ENCODE data around the gene HOXA3.

The HOXA3 gene

DNA sequence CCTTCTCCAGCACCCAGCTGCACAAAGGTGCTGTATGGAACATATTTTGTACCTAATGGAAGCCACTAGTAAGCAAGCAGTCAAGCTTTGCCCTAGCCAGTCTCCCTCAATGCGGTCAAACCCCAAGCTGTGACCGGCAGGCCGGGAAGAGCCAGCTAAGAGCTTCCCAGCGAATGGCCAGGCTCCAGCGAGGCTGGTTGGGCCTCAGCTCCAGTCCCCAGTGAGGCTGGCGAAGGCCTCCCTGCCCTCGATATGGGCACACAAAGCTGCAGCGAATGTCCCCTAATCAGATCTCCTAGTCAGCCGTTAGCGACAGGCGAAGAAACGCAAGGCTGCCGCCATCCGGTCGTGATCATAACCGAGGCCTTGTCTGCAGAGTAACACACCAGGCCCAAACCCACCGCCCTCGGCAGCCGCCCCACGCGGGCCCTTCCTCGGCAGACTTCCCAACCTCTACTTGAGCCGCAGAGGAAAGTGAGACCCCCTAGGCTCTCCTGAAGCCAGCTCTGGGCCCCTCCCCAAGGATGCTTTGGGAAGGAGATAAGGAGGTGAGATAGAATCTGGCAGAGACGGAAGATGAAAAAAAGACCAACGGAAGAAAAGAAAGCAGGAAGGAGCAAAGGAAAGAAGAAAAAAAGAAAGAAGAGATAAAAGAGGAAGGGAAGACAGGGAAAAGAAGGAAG lies 16.0 kb upstream of the HOXA3 start:
- ATAC-seq, result no peak
- TF ChIP-seq OSR1 (CRISPR knock-in tag; IDR thresholded peaks at IDR 0.05), result no peak

- TF ChIP-seq ARNTL (CRISPR knock-in tag; IDR thresholded peaks at IDR 0.05; ENCODE audit: borderline replicate concordance, low read depth), result no peak
- no peak for TF ChIP-seq OSR1 (CRISPR knock-in tag; IDR thresholded peaks at IDR 0.05)
- no peak for TF ChIP-seq ZC3H10 (CRISPR knock-in tag; IDR thresholded peaks at IDR 0.05)
- TF ChIP-seq SNAI2 (CRISPR knock-in tag; IDR thresholded peaks at IDR 0.05), result no peak
- no peak for TF ChIP-seq TCF4 (CRISPR knock-in tag; IDR thresholded peaks at IDR 0.05; ENCODE audit: borderline replicate concordance)
- TF ChIP-seq TSHZ2 (CRISPR knock-in tag; IDR thresholded peaks at IDR 0.05), result no peak
- TF ChIP-seq POU6F1 (CRISPR knock-in tag; IDR thresholded peaks at IDR 0.05; ENCODE audit: borderline replicate concordance, low read depth), result no peak
- TF ChIP-seq ZFP30 (CRISPR knock-in tag; IDR thresholded peaks at IDR 0.05), result no peak
- TF ChIP-seq ZNF70 (CRISPR knock-in tag; IDR thresholded peaks at IDR 0.05), result no peak
- TF ChIP-seq RARB (CRISPR knock-in tag; IDR thresholded peaks at IDR 0.05), result no peak
- TF ChIP-seq PATZ1 (CRISPR knock-in tag; IDR thresholded peaks at IDR 0.05; ENCODE audit: borderline replicate concordance), result no peak
- TF ChIP-seq, protein P1, sequence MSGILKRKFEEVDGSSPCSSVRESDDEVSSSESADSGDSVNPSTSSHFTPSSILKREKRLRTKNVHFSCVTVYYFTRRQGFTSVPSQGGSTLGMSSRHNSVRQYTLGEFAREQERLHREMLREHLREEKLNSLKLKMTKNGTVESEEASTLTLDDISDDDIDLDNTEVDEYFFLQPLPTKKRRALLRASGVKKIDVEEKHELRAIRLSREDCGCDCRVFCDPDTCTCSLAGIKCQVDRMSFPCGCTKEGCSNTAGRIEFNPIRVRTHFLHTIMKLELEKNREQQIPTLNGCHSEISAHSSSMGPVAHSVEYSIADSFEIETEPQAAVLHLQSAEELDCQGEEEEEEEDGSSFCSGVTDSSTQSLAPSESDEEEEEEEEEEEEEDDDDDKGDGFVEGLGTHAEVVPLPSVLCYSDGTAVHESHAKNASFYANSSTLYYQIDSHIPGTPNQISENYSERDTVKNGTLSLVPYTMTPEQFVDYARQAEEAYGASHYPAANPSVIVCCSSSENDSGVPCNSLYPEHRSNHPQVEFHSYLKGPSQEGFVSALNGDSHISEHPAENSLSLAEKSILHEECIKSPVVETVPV (CRISPR knock-in tag; IDR thresholded peaks at IDR 0.05), result no peak
- no peak for ATAC-seq
Measured at GRCh38 chr7:27167916-27168264, 15.5 kb upstream of the HOXA3 start.

DNA sequence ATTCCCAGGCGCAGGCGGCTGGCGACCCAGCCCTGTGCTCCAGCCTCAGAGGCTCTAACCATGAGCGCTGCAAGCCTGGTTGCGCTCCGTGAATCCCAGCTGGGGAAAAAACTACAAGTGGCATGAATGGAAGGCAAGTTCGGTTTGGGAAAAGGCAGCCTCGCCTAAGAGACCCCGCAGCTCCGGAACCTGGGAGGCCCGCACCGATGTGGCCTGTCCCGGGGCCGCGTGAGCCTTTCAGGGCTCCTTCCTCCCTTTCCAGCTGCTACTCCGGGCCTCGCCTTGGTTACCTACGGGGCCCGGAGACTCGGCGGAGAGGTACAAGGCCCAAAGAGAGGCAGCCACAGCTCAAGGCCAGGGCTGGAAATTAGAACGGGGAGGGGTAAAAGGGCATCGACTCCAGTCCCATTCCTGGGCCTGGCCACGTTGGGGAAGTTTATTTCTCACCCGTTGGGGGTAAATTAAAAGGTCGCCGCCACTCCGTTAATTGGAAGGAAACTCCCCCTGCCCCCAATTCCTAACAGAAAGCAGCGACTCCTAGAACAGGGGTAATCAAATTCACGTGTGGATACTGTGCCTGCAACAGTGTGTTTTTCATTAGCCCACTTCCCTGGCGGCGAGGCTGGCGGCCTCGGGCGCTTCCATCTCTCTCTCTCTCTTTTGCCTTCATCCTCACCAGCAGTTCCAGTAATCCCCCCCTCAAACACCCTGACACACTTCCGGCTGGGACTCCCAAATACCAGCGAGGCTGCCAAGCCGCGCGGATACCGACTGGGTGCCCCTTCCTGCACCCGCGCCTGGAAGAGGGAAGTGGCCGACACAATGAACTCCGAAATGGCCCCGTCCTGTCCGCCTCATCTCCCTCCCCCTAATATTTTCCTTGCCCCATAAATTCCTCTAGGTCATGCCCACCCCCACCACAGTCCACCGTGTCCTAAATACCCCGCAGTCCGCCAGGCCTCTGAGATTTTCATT lies 14.4 kb upstream of the HOXA3 start:
- TF ChIP-seq OSR1 (CRISPR knock-in tag; IDR thresholded peaks at IDR 0.05), result no peak
- no peak for TF ChIP-seq ARNTL (CRISPR knock-in tag; IDR thresholded peaks at IDR 0.05; ENCODE audit: borderline replicate concordance, low read depth)
- TF ChIP-seq, protein P1 (CRISPR knock-in tag; IDR thresholded peaks at IDR 0.05), result no peak
- no peak for TF ChIP-seq ZNF565 (CRISPR knock-in tag; conservative IDR thresholded peaks at IDR 0.05; ENCODE audit: low read depth)
- TF ChIP-seq ZC3H10 (CRISPR knock-in tag; IDR thresholded peaks at IDR 0.05), result no peak
- TF ChIP-seq PATZ1 (CRISPR knock-in tag; IDR thresholded peaks at IDR 0.05; ENCODE audit: borderline replicate concordance), result no peak
- TF ChIP-seq GLIS3 (CRISPR knock-in tag; IDR thresholded peaks at IDR 0.05), result no peak
- TF ChIP-seq PPARA (CRISPR knock-in tag; IDR thresholded peaks at IDR 0.05; ENCODE audit: borderline replicate concordance), result no peak
- TF ChIP-seq CSDC2 (CRISPR knock-in tag; IDR thresholded peaks at IDR 0.05), result no peak
- no peak for TF ChIP-seq ZNF70 (CRISPR knock-in tag; IDR thresholded peaks at IDR 0.05)
- no peak for TF ChIP-seq SNAI2 (CRISPR knock-in tag; IDR thresholded peaks at IDR 0.05)
- no peak for TF ChIP-seq BACH2 (CRISPR knock-in tag; IDR thresholded peaks at IDR 0.05; ENCODE audit: borderline replicate concordance)
- no peak for TF ChIP-seq RARB (CRISPR knock-in tag; IDR thresholded peaks at IDR 0.05)
- TF ChIP-seq TSHZ2 (CRISPR knock-in tag; IDR thresholded peaks at IDR 0.05), result no peak
- TF ChIP-seq ZNF8 (CRISPR knock-in tag; IDR thresholded peaks at IDR 0.05), result no peak
- ATAC-seq, result no peak
